HCT116 (cell line): ENCODE results near the gene ADCY2. TPM values are rescaled to one million over a fixed set of nuclear protein-coding genes. Genes with fewer than 3 reads are reported as not detected.

Source experiments
- ATAC-seq: fragments of 200-7000 bp; cut with Tn5 transposase; 2 replicates; pipeline ENCODE4 v1.9.1; 2020; ENCODE audit warnings: mild to moderate bottlenecking, moderate library complexity
- BruUV-seq: library from RNA; stranded (reverse); fragments of 400-500 nt; replicated peaks from 2 replicates; lab custom pipeline; 2021; lab: Mats Ljungman, UMichigan
- CTCF ChIA-PET: fragments of 300-600 bp; sonication (Branson Sonifier 250); formaldehyde crosslinking; loops from one replicate; lab custom pipeline; 2021; ENCODE audit warnings: antibody characterized with exemption; lab: Charles Lee
- POLR2A ChIA-PET: fragments of 300-600, 350-600 bp; sonication (Branson Sonifier 250); formaldehyde crosslinking; loops from one replicate; lab custom pipeline; 2021; ENCODE audit warnings: antibody characterized with exemption; lab: Charles Lee
- RAD21 ChIA-PET, 2 experiments: fragments of 300-600 bp; sonication (Branson Sonifier 250); formaldehyde crosslinking; loops; one replicate each; lab custom pipeline; 2023; ENCODE audit warnings: low total read pairs in 2 of 2; ENCODE audit not compliant: uncharacterized antibody in 2 of 2, unreplicated experiment in 2 of 2, low non-redundant PET in 1 of 2; lab: Charles Lee
- DNase-seq: peaks from one replicate; pipeline ENCODE4 v3.0.0-alpha.2; 2010; ENCODE audit warnings: low read depth, low spot score
- H2AFZ ChIP-seq: fragments of 200-600 bp; shearing (Covaris generic), sonication (generic); 2 replicates; pipeline ENCODE4 v1.6.1; 2017; ENCODE audit warnings: low read depth, mixed run types, mixed read lengths, antibody characterized with exemption, low read length; ENCODE audit not compliant: poor library complexity, severe bottlenecking
- H3K27ac ChIP-seq: 2 replicates; pipeline ENCODE4 v1.5.1; 2012; ENCODE audit warnings: low read depth, low read length
- H3K27me3 ChIP-seq: fragments of 200-600 bp; sonication (generic); 2 replicates; pipeline ENCODE4 v1.6.1; 2016; ENCODE audit warnings: mixed run types, low read length, mixed read lengths; ENCODE audit not compliant: insufficient read depth
- H3K36me3 ChIP-seq, 2 experiments: fragments of 200-500 bp in 1 of 2; fragments of 200-600 bp in 1 of 2; sonication (Bioruptor generic) in 1 of 2; sonication (generic) in 1 of 2; 2 replicates each; pipeline versions ENCODE4 v1.5.1 to v1.6.1; 2014 to 2016; ENCODE audit warnings: low read length in 2 of 2, inconsistent platforms in 1 of 2, mixed read lengths in 1 of 2, mixed run types in 1 of 2; ENCODE audit not compliant: insufficient read depth in 2 of 2, control insufficient read depth in 1 of 2
- H3K4me1 ChIP-seq, 2 experiments: fragments of 200-600 bp in 1 of 2; sonication (generic) in 1 of 2; 2 replicates each; pipeline versions ENCODE4 v1.5.1 to v1.6.1; 2012 to 2017; ENCODE audit warnings: low read length in 2 of 2, inconsistent platforms in 1 of 2, mild to moderate bottlenecking in 1 of 2, mixed read lengths in 1 of 2, mixed run types in 1 of 2, moderate library complexity in 1 of 2; ENCODE audit not compliant: insufficient read depth in 2 of 2, control insufficient read depth in 1 of 2
- H3K4me2 ChIP-seq: fragments of 200-600 bp; sonication (generic); 2 replicates; pipeline ENCODE4 v1.6.1; 2017; ENCODE audit warnings: mixed run types, low read length, mixed read lengths
- H3K4me3 ChIP-seq, 2 experiments: fragments of 200-600 bp in 1 of 2; sonication (generic) in 1 of 2; replicated peaks in 1 of 2; 2 replicates each; pipeline ENCODE4 v1.5.1; 2011 to 2016; ENCODE audit warnings: low read length in 2 of 2, control low read depth in 1 of 2, low read depth in 1 of 2, mild to moderate bottlenecking in 1 of 2, mixed read lengths in 1 of 2, mixed run types in 1 of 2
- H3K79me2 ChIP-seq: fragments of 200-600 bp; sonication (generic); 2 replicates; pipeline ENCODE4 v1.6.1; 2017; ENCODE audit warnings: mild to moderate bottlenecking, mixed run types, low read length, moderate library complexity, mixed read lengths; ENCODE audit not compliant: insufficient read depth
- H3K9ac ChIP-seq: fragments of 200-600 bp; sonication (generic); 2 replicates; pipeline ENCODE4 v1.6.1; 2016; ENCODE audit warnings: low read length, mixed read lengths
- H3K9me2 ChIP-seq: fragments of 200-600 bp; sonication (generic), shearing (Covaris generic); 2 replicates; pipeline ENCODE4 v1.6.1; 2017; ENCODE audit warnings: mixed run types, mild to moderate bottlenecking, moderate library complexity; ENCODE audit not compliant: insufficient read depth
- H3K9me3 ChIP-seq, 2 experiments: fragments of 200-500 bp in 1 of 2; fragments of 200-600 bp in 1 of 2; sonication (Bioruptor generic) in 1 of 2; sonication (generic) in 1 of 2; 2 replicates each; pipeline ENCODE4 v1.6.1; 2014 to 2017; ENCODE audit warnings: low read length in 2 of 2, mixed read lengths in 2 of 2, inconsistent platforms in 1 of 2, low read depth in 1 of 2, mild to moderate bottlenecking in 1 of 2, mixed run types in 1 of 2, moderate library complexity in 1 of 2; ENCODE audit not compliant: control insufficient read depth in 1 of 2, insufficient read depth in 1 of 2
- H4K20me1 ChIP-seq: fragments of 200-600 bp; sonication (generic), shearing (Covaris generic); 2 replicates; pipeline ENCODE4 v1.6.1; 2017; ENCODE audit warnings: mixed run types, mild to moderate bottlenecking, moderate library complexity; ENCODE audit not compliant: insufficient read depth
- EZH2phosphoT487 ChIP-seq: fragments of 200-600 bp; IDR thresholded peaks from 2 replicates; pipeline ENCODE4 v1.6.1; 2018; ENCODE audit warnings: antibody characterized with exemption, borderline replicate concordance
- JUND ChIP-seq: IDR thresholded peaks from 2 replicates; pipeline ENCODE4 v1.6.1; 2012
- RAD21 ChIP-seq: IDR thresholded peaks from 2 replicates; pipeline ENCODE4 v1.6.1; 2012; ENCODE audit warnings: low read depth, mild to moderate bottlenecking
- intact Hi-C: fragments of 100-400 bp; cut with micrococcal nuclease; formaldehyde crosslinking; loops from 2 replicates; pipeline ENCODE4 v1.10.0; 2022
- total RNA-seq: library from RNA; stranded (reverse); gene quantifications from one replicate; pipeline ENCODE4 v1.2.1, GENCODE V29; 2021; ENCODE audit not compliant: unreplicated experiment
- TF ChIP-seq, protein P1 (sequence below): IDR thresholded peaks from 2 replicates; pipeline ENCODE4 v1.6.1; 2012
- TF ChIP-seq, protein P2 (sequence below): IDR thresholded peaks from 2 replicates; pipeline ENCODE4 v1.6.1; 2012; ENCODE audit warnings: low read depth

Gene ADCY2
- total RNA-seq, 1 experiment from 2014 or later: 0.15 TPM

DNA sequence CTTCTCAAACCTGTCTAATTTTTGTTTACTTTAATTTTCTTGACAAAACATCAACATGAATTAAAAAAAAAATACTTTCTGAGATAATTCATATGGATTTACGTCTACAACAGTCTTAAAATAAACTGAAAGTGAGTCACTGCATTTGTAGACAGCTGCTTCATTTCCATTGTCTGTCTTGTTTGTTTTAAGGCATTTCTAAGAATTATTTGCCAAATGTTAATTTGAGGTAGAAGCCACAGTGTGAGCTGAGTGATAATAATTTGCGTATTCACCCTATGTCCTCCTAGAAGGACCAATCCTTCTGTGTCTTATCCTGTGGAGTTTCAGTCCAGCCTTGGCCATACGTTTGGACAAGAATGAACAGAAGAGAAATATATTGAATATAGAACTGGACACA is 280.5 kb downstream of the ADCY2 start:
- RAD21 ChIA-PET: no interaction called here
- Histone ChIP-seq H3K4me1 (no peaks in the 10 kb centered on the region), H3K36me3 (no peaks in the 10 kb centered on the region), H3K27ac (no peak overlapping the region), H3K79me2 (no peaks in the 10 kb centered on the region), H3K4me2 (no peak overlapping the region), H3K9ac (no peak overlapping the region), H4K20me1 (no peaks in the 10 kb centered on the region), H3K9me2 (no peaks in the 10 kb centered on the region), H3K9me3 (peaks cover 0 to 3% of the 10 kb centered on the region in 2 experiments; a peak in 1 of 4 replicates), H3K27me3 (no peaks in the 10 kb centered on the region), H2AFZ (no peak overlapping the region)
- DNase-seq: no peak
- intact Hi-C loops: no loop called here
- CTCF ChIA-PET: no interaction called here
- BruUV-seq: no TSS peak
- TF ChIP-seq JUND: no peak
- no peak for TF ChIP-seq RAD21
- TF ChIP-seq, protein P1, sequence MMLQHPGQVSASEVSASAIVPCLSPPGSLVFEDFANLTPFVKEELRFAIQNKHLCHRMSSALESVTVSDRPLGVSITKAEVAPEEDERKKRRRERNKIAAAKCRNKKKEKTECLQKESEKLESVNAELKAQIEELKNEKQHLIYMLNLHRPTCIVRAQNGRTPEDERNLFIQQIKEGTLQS: no peak
- TF ChIP-seq, protein P2, sequence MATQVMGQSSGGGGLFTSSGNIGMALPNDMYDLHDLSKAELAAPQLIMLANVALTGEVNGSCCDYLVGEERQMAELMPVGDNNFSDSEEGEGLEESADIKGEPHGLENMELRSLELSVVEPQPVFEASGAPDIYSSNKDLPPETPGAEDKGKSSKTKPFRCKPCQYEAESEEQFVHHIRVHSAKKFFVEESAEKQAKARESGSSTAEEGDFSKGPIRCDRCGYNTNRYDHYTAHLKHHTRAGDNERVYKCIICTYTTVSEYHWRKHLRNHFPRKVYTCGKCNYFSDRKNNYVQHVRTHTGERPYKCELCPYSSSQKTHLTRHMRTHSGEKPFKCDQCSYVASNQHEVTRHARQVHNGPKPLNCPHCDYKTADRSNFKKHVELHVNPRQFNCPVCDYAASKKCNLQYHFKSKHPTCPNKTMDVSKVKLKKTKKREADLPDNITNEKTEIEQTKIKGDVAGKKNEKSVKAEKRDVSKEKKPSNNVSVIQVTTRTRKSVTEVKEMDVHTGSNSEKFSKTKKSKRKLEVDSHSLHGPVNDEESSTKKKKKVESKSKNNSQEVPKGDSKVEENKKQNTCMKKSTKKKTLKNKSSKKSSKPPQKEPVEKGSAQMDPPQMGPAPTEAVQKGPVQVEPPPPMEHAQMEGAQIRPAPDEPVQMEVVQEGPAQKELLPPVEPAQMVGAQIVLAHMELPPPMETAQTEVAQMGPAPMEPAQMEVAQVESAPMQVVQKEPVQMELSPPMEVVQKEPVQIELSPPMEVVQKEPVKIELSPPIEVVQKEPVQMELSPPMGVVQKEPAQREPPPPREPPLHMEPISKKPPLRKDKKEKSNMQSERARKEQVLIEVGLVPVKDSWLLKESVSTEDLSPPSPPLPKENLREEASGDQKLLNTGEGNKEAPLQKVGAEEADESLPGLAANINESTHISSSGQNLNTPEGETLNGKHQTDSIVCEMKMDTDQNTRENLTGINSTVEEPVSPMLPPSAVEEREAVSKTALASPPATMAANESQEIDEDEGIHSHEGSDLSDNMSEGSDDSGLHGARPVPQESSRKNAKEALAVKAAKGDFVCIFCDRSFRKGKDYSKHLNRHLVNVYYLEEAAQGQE: no peak
- TF ChIP-seq, all 23 proteins: peak for 0
- H3K4me3 ChIP-seq: no peak overlapping the region
- POLR2A ChIA-PET: no interaction called here
- ATAC-seq: no peak

DNA sequence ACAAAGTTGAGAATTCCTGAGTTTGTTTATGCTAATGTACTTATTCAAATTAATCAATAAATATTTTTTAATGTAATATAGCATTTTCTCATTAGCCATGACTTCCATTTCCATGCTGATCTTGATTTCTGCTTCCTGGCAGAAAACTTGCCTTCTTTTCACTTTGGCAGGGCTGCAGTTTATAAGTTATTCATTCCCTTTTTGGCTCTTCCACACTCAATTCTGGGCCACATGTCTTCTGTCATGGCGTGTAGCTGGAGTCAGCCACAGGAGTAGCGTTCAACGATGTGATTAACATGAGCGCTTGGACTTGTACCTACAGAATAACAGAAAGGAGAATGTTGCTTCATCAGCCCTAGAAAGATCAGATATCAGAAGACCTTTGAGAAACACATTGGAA is 282.1 kb downstream of the ADCY2 start:
- H3K9ac ChIP-seq: no peak overlapping the region
- H3K4me2 ChIP-seq: no peak overlapping the region
- BruUV-seq: no TSS peak
- no peaks in the 10 kb centered on the region for H3K79me2 ChIP-seq
- ATAC-seq (no peak), DNase-seq (no peak)
- CTCF ChIA-PET: no interaction called here
- RAD21 ChIA-PET: no interaction called here
- TF ChIP-seq EZH2phosphoT487: no peak
- peaks cover 0 to 3% of the 10 kb centered on the region in 2 experiments; a peak in 1 of 4 replicates for H3K9me3 ChIP-seq
- no peak overlapping the region for H3K4me3 ChIP-seq
- intact Hi-C loops: no loop called here
- H2AFZ ChIP-seq: no peak overlapping the region
- no peaks in the 10 kb centered on the region for H3K4me1 ChIP-seq
- no peaks in the 10 kb centered on the region for H3K27me3 ChIP-seq
- H3K27ac ChIP-seq: no peak overlapping the region
- no peaks in the 10 kb centered on the region for H3K36me3 ChIP-seq
- POLR2A ChIA-PET: no interaction called here
- no peaks in the 10 kb centered on the region for H4K20me1 ChIP-seq
- H3K9me2 ChIP-seq: no peaks in the 10 kb centered on the region
